ENCODE results near the gene PDE3B. TPM values are rescaled to one million over a fixed set of nuclear protein-coding genes. Genes with fewer than 3 reads are reported as not detected.
"Not testable (repeated sequence)": the region's sequence is repeated elsewhere in the genome, so short reads cannot be mapped to it uniquely, and the experiment has no call there.

The PDE3B gene
- total and polyA plus RNA-seq, 4 donors: 2.5 to 15.1 (median 7.6) TPM

GRCh38 chr11:14855890-14856289, 212.3 kb downstream of the PDE3B start:
- H3K4me1 ChIP-seq (ENCODE audit: control insufficient read depth in 1 of 2, insufficient read depth in 2 of 2, low read length in 2 of 2): no peaks in the 10 kb centered on the region
- H3K9me3 ChIP-seq (ENCODE audit: control insufficient read depth, low read length): no peaks in the 10 kb centered on the region
- no peak overlapping the region for H3K27ac ChIP-seq (ENCODE audit: low read depth in 1 of 2, low read length in 2 of 2)
- intact Hi-C loops (cut with DNase I): no loop called here
- DNase-seq (no peak), ATAC-seq (ENCODE audit: low FRiP score) (no peak)
- WGBS, 2 donors: 92% methylated on average over 1 of the region's 1 CpG
- H3K4me3 ChIP-seq (ENCODE audit: low read length in 2 of 2): no peak overlapping the region
- H3K27me3 ChIP-seq (ENCODE audit: control insufficient read depth in 1 of 2, insufficient read depth in 2 of 2, low read length in 1 of 2): no peaks in the 10 kb centered on the region
- H3K36me3 ChIP-seq (ENCODE audit: control insufficient read depth in 1 of 2, insufficient read depth in 2 of 2, low read length in 1 of 2): no peaks in the 10 kb centered on the region

- Histone ChIP-seq H3K4me1 (ENCODE audit: control insufficient read depth in 1 of 2, insufficient read depth in 2 of 2, low read length in 2 of 2) (no peaks in the 10 kb centered on the region), H3K4me3 (ENCODE audit: low read length in 2 of 2) (no peak overlapping the region), H3K27ac (ENCODE audit: low read depth in 1 of 2, low read length in 2 of 2) (no peak overlapping the region), H3K27me3 (ENCODE audit: control insufficient read depth in 1 of 2, insufficient read depth in 2 of 2, low read length in 1 of 2) (no peaks in the 10 kb centered on the region), H3K9me3 (ENCODE audit: control insufficient read depth, low read length) (no peaks in the 10 kb centered on the region), H3K36me3 (ENCODE audit: control insufficient read depth in 1 of 2, insufficient read depth in 2 of 2, low read length in 1 of 2) (no peaks in the 10 kb centered on the region)
- intact Hi-C loops (cut with DNase I): no loop called here
- 90 to 93% methylated on average over 3 of the region's 3 CpGs for WGBS, 2 donors
- DNase-seq: no peak
- ATAC-seq (ENCODE audit: low FRiP score): no peak
Measured at GRCh38 chr11:14857621-14858020, 214.0 kb downstream of the PDE3B start.

GRCh38 chr11:14858404-14858803, 214.8 kb downstream of the PDE3B start:
- Histone ChIP-seq H3K4me1 (ENCODE audit: control insufficient read depth in 1 of 2, insufficient read depth in 2 of 2, low read length in 2 of 2) (no peaks in the 10 kb centered on the region), H3K27me3 (ENCODE audit: control insufficient read depth in 1 of 2, insufficient read depth in 2 of 2, low read length in 1 of 2) (no peaks in the 10 kb centered on the region), H3K36me3 (ENCODE audit: control insufficient read depth in 1 of 2, insufficient read depth in 2 of 2, low read length in 1 of 2) (no peaks in the 10 kb centered on the region), H3K27ac (ENCODE audit: low read depth in 1 of 2, low read length in 2 of 2) (no peak overlapping the region), H3K9me3 (ENCODE audit: control insufficient read depth, low read length) (no peaks in the 10 kb centered on the region), H3K4me3 (ENCODE audit: low read length in 2 of 2) (no peak overlapping the region)
- WGBS, 2 donors: 85 to 91% methylated on average over 1 of the region's 1 CpG
- no peak for DNase-seq
- no peak for ATAC-seq (ENCODE audit: low FRiP score)
- intact Hi-C loops (cut with DNase I): no loop called here

GRCh38 chr11:14860511-14860910, 216.9 kb downstream of the PDE3B start:
- ATAC-seq (ENCODE audit: low FRiP score): no peak
- no peak for DNase-seq
- no peak overlapping the region for H3K4me3 ChIP-seq (ENCODE audit: low read length in 2 of 2)
- H3K4me1 ChIP-seq (ENCODE audit: control insufficient read depth in 1 of 2, insufficient read depth in 2 of 2, low read length in 2 of 2): no peaks in the 10 kb centered on the region
- no peak overlapping the region for H3K27ac ChIP-seq (ENCODE audit: low read depth in 1 of 2, low read length in 2 of 2)
- 81 to 82% methylated on average over 2 of the region's 2 CpGs for WGBS, 2 donors
- no peaks in the 10 kb centered on the region for H3K36me3 ChIP-seq (ENCODE audit: control insufficient read depth in 1 of 2, insufficient read depth in 2 of 2, low read length in 1 of 2)
- intact Hi-C loops (cut with DNase I): no loop called here
- no peaks in the 10 kb centered on the region for H3K9me3 ChIP-seq (ENCODE audit: control insufficient read depth, low read length)
- no peaks in the 10 kb centered on the region for H3K27me3 ChIP-seq (ENCODE audit: control insufficient read depth in 1 of 2, insufficient read depth in 2 of 2, low read length in 1 of 2)

GRCh38 chr11:14861680-14862079, 218.1 kb downstream of the PDE3B start:
- intact Hi-C loops (cut with DNase I): no loop called here
- no peaks in the 10 kb centered on the region for H3K27me3 ChIP-seq (ENCODE audit: control insufficient read depth in 1 of 2, insufficient read depth in 2 of 2, low read length in 1 of 2)
- H3K4me3 ChIP-seq (ENCODE audit: low read length in 2 of 2): no peak overlapping the region
- no peak for DNase-seq
- H3K4me1 ChIP-seq (ENCODE audit: control insufficient read depth in 1 of 2, insufficient read depth in 2 of 2, low read length in 2 of 2): no peaks in the 10 kb centered on the region
- ATAC-seq (ENCODE audit: low FRiP score): no peak
- no peaks in the 10 kb centered on the region for H3K9me3 ChIP-seq (ENCODE audit: control insufficient read depth, low read length)
- H3K36me3 ChIP-seq (ENCODE audit: control insufficient read depth in 1 of 2, insufficient read depth in 2 of 2, low read length in 1 of 2): no peaks in the 10 kb centered on the region
- H3K27ac ChIP-seq (ENCODE audit: low read depth in 1 of 2, low read length in 2 of 2): no peak overlapping the region
- WGBS, 2 donors: 95 to 96% methylated on average over 1 of the region's 1 CpG

GRCh38 chr11:14863775-14864174, 220.2 kb downstream of the PDE3B start:
- H3K9me3 ChIP-seq (ENCODE audit: control insufficient read depth, low read length); intact Hi-C loops (cut with DNase I); H3K36me3 ChIP-seq (ENCODE audit: control insufficient read depth in 1 of 2, insufficient read depth in 2 of 2, low read length in 1 of 2); H3K27ac ChIP-seq (ENCODE audit: low read depth in 1 of 2, low read length in 2 of 2); ATAC-seq (ENCODE audit: low FRiP score); DNase-seq; H3K27me3 ChIP-seq (ENCODE audit: control insufficient read depth in 1 of 2, insufficient read depth in 2 of 2, low read length in 1 of 2); H3K4me1 ChIP-seq (ENCODE audit: control insufficient read depth in 1 of 2, insufficient read depth in 2 of 2, low read length in 2 of 2); H3K4me3 ChIP-seq (ENCODE audit: low read length in 2 of 2): not testable (repeated sequence)
- 92 to 96% methylated on average over 4 of the region's 4 CpGs for WGBS, 2 donors

- Histone ChIP-seq H3K4me3 (ENCODE audit: low read length in 2 of 2) (no peak overlapping the region), H3K27me3 (ENCODE audit: control insufficient read depth in 1 of 2, insufficient read depth in 2 of 2, low read length in 1 of 2) (no peaks in the 10 kb centered on the region), H3K36me3 (ENCODE audit: control insufficient read depth in 1 of 2, insufficient read depth in 2 of 2, low read length in 1 of 2) (no peaks in the 10 kb centered on the region), H3K4me1 (ENCODE audit: control insufficient read depth in 1 of 2, insufficient read depth in 2 of 2, low read length in 2 of 2) (no peaks in the 10 kb centered on the region), H3K27ac (ENCODE audit: low read depth in 1 of 2, low read length in 2 of 2) (no peak overlapping the region), H3K9me3 (ENCODE audit: control insufficient read depth, low read length) (no peaks in the 10 kb centered on the region)
- intact Hi-C loops (cut with DNase I): no loop called here
- DNase-seq (no peak), ATAC-seq (ENCODE audit: low FRiP score) (no peak)
Measured at GRCh38 chr11:14872032-14872431, 228.4 kb downstream of the PDE3B start.

- Histone ChIP-seq H3K9me3 (ENCODE audit: control insufficient read depth, low read length) (no peaks in the 10 kb centered on the region), H3K27me3 (ENCODE audit: control insufficient read depth in 1 of 2, insufficient read depth in 2 of 2, low read length in 1 of 2) (no peaks in the 10 kb centered on the region), H3K36me3 (ENCODE audit: control insufficient read depth in 1 of 2, insufficient read depth in 2 of 2, low read length in 1 of 2) (peaks cover 0 to 2% of the 10 kb centered on the region in 2 donors), H3K27ac (ENCODE audit: low read depth in 1 of 2, low read length in 2 of 2) (no peak overlapping the region), H3K4me3 (ENCODE audit: low read length in 2 of 2) (no peak overlapping the region), H3K4me1 (ENCODE audit: control insufficient read depth in 1 of 2, insufficient read depth in 2 of 2, low read length in 2 of 2) (no peaks in the 10 kb centered on the region)
- ATAC-seq (ENCODE audit: low FRiP score): no peak
- intact Hi-C loops (cut with DNase I): no loop called here
- DNase-seq: no peak
- WGBS, 2 donors: 40 to 53% methylated on average over 4 of the region's 4 CpGs
Measured at GRCh38 chr11:14873632-14874031, 230.0 kb downstream of the PDE3B start.

- H3K27ac ChIP-seq (ENCODE audit: low read depth in 1 of 2, low read length in 2 of 2): no peak overlapping the region
- H3K9me3 ChIP-seq (ENCODE audit: control insufficient read depth, low read length): no peaks in the 10 kb centered on the region
- WGBS, 2 donors: 98% methylated on average over 5 of the region's 5 CpGs
- ATAC-seq (ENCODE audit: low FRiP score) (no peak), DNase-seq (no peak)
- H3K27me3 ChIP-seq (ENCODE audit: control insufficient read depth in 1 of 2, insufficient read depth in 2 of 2, low read length in 1 of 2): no peaks in the 10 kb centered on the region
- peaks cover 0 to 3% of the 10 kb centered on the region in 2 donors for H3K36me3 ChIP-seq (ENCODE audit: control insufficient read depth in 1 of 2, insufficient read depth in 2 of 2, low read length in 1 of 2)
- H3K4me3 ChIP-seq (ENCODE audit: low read length in 2 of 2): no peak overlapping the region
- no peaks in the 10 kb centered on the region for H3K4me1 ChIP-seq (ENCODE audit: control insufficient read depth in 1 of 2, insufficient read depth in 2 of 2, low read length in 2 of 2)
- intact Hi-C loops (cut with DNase I): no loop called here
Measured at GRCh38 chr11:14875163-14875562, 231.6 kb downstream of the PDE3B start.

Measured in aorta (tissue), 5 donors.